Measurements from ENCODE around the gene TMEM115.

The TMEM115 gene

DNA sequence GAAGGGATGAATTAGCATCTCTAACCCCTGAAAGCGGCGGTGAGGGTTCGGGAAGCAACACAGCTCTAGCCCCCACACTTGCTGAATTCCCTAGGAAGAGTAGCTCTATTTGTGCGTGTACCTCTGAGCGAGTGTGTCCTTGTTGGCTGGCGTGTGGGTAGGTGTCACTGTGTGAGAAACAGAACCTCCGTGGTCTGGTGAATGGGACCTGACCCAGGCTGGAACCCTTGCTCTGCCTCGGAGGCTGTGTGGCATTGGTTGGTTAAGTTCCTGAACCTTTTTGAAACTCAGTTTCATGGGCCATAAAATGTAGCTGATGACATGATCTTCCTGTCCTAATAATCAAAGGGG is 414 bp upstream of the TMEM115 start:
- Histone ChIP-seq H3K4me3 (ENCODE audit: low read depth, low read length) (peak overlapping the region; percentile 92), H3K36me3 (peaks cover 37% of the 10 kb centered on the region), H3K9me3 (ENCODE audit: severe bottlenecking) (no peaks in the 10 kb centered on the region), H3K27me3 (ENCODE audit: insufficient read depth, low read depth, severe bottlenecking) (no peaks in the 10 kb centered on the region), H3K27ac (no peak overlapping the region)
- DNase-seq: no peak
- TF ChIP-seq, protein P1, sequence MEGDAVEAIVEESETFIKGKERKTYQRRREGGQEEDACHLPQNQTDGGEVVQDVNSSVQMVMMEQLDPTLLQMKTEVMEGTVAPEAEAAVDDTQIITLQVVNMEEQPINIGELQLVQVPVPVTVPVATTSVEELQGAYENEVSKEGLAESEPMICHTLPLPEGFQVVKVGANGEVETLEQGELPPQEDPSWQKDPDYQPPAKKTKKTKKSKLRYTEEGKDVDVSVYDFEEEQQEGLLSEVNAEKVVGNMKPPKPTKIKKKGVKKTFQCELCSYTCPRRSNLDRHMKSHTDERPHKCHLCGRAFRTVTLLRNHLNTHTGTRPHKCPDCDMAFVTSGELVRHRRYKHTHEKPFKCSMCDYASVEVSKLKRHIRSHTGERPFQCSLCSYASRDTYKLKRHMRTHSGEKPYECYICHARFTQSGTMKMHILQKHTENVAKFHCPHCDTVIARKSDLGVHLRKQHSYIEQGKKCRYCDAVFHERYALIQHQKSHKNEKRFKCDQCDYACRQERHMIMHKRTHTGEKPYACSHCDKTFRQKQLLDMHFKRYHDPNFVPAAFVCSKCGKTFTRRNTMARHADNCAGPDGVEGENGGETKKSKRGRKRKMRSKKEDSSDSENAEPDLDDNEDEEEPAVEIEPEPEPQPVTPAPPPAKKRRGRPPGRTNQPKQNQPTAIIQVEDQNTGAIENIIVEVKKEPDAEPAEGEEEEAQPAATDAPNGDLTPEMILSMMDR (IDR thresholded peaks at IDR 0.05; ENCODE audit: low read depth, low read length): no peak

- peaks cover 50% of the 10 kb centered on the region for H3K36me3 ChIP-seq
- peak overlapping the region; percentile 92 for H3K4me3 ChIP-seq (ENCODE audit: low read depth, low read length)
- no peak for DNase-seq
- no peaks in the 10 kb centered on the region for H3K27me3 ChIP-seq (ENCODE audit: insufficient read depth, low read depth, severe bottlenecking)
- H3K9me3 ChIP-seq (ENCODE audit: severe bottlenecking): no peaks in the 10 kb centered on the region
- peak overlapping the region; percentile 84 for H3K27ac ChIP-seq
- TF ChIP-seq, protein P1 (IDR thresholded peaks at IDR 0.05; ENCODE audit: low read depth, low read length): no peak
These were observed 888 bp downstream of the TMEM115 start for GRCh38 chr3:50358355-50358910.

DNA sequence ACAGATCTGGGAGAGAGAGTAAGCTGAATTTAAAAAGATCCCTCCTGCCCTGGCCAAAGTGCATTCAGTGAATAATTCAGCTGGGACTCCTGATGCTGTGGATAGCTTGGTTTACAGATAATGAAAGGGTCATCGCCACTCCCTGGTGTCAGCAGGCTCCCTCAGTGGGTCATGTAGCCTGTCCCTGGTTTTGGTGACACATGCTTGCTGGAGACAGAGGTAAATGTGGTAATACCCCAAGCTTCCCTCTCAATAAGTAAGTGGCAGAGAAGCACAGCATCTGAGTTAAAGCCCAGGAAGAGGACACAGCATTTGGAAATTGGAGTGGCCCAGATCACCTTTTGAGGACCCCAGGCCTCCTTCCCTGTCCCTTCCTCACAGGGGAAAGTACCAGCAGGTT is 1.8 kb downstream of the TMEM115 start:
- no peak overlapping the region for H3K4me3 ChIP-seq (ENCODE audit: low read depth, low read length)
- peaks cover 54% of the 10 kb centered on the region for H3K36me3 ChIP-seq
- H3K9me3 ChIP-seq (ENCODE audit: severe bottlenecking): no peaks in the 10 kb centered on the region
- H3K27me3 ChIP-seq (ENCODE audit: insufficient read depth, low read depth, severe bottlenecking): no peaks in the 10 kb centered on the region
- DNase-seq: no peak
- TF ChIP-seq, protein P1 (IDR thresholded peaks at IDR 0.05; ENCODE audit: low read depth, low read length): no peak
- no peak overlapping the region for H3K27ac ChIP-seq

DNA sequence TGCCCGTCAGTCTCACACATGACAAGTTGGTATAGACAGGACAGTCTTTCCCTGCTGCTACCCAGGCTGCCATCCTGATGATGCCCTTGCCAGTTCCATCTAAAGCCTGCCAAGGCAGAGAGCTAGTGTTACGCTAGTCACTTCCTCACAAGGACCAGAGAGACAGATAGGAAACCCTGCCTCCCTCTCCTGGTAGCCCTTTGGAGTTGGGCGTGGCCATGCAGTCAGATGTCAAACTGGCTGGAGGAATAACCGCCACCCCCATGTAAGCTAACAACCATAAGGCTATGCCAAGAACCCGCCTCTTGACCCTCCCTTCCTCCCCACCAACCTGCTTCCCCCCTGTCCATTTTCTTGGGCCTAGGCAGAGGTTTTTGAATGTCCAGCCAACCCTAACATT is 2.8 kb downstream of the TMEM115 start:
- H3K27ac ChIP-seq: no peak overlapping the region
- H3K36me3 ChIP-seq: peaks cover 54% of the 10 kb centered on the region
- no peaks in the 10 kb centered on the region for H3K9me3 ChIP-seq (ENCODE audit: severe bottlenecking)
- no peaks in the 10 kb centered on the region for H3K27me3 ChIP-seq (ENCODE audit: insufficient read depth, low read depth, severe bottlenecking)
- DNase-seq: no peak
- TF ChIP-seq, protein P1 (IDR thresholded peaks at IDR 0.05; ENCODE audit: low read depth, low read length): no peak
- no peak overlapping the region for H3K4me3 ChIP-seq (ENCODE audit: low read depth, low read length)

- H3K36me3 ChIP-seq: peaks cover 54% of the 10 kb centered on the region
- no peaks in the 10 kb centered on the region for H3K9me3 ChIP-seq (ENCODE audit: severe bottlenecking)
- H3K27ac ChIP-seq: no peak overlapping the region
- TF ChIP-seq, protein P1 (IDR thresholded peaks at IDR 0.05; ENCODE audit: low read depth, low read length): peak; percentile 44
- no peak for DNase-seq
- no peak overlapping the region for H3K4me3 ChIP-seq (ENCODE audit: low read depth, low read length)
- no peaks in the 10 kb centered on the region for H3K27me3 ChIP-seq (ENCODE audit: insufficient read depth, low read depth, severe bottlenecking)
These were observed 3.3 kb downstream of the TMEM115 start for GRCh38 chr3:50355829-50356552.

GRCh38 chr3:50354850-50355249 is 4.5 kb downstream of the TMEM115 start:
- H3K9me3 ChIP-seq (ENCODE audit: severe bottlenecking): no peaks in the 10 kb centered on the region
- TF ChIP-seq, protein P1 (IDR thresholded peaks at IDR 0.05; ENCODE audit: low read depth, low read length): no peak
- H3K27me3 ChIP-seq (ENCODE audit: insufficient read depth, low read depth, severe bottlenecking): no peaks in the 10 kb centered on the region
- H3K27ac ChIP-seq: no peak overlapping the region
- no peak for DNase-seq
- peaks cover 54% of the 10 kb centered on the region for H3K36me3 ChIP-seq
- no peak overlapping the region for H3K4me3 ChIP-seq (ENCODE audit: low read depth, low read length)
